Parathyroid adenoma (tissue), 2 donors: ENCODE results near the gene ANKRD55.

Experiments
- H2AFZ ChIP-seq: fragments of 300-600 bp; sonication (generic); one replicate; pipeline ENCODE4 v1.7.0; 2017; ENCODE audit warnings: antibody characterized with exemption, mild to moderate bottlenecking
- H3K27ac ChIP-seq: fragments of 300-600 bp; sonication (generic); one replicate; pipeline ENCODE4 v1.7.0; 2017
- H3K27me3 ChIP-seq: fragments of 300-600 bp; sonication (generic); one replicate; pipeline ENCODE4 v1.7.0; 2017; ENCODE audit warnings: low read length; ENCODE audit not compliant: control insufficient read depth, insufficient read depth
- H3K36me3 ChIP-seq: fragments of 300-600 bp; sonication (generic); one replicate; pipeline ENCODE4 v1.7.0; 2017; ENCODE audit warnings: low read length; ENCODE audit not compliant: control insufficient read depth, insufficient read depth
- H3K4me1 ChIP-seq: fragments of 300-600 bp; sonication (generic); one replicate; pipeline ENCODE4 v1.7.0; 2017; ENCODE audit warnings: control low read depth
- H3K4me2 ChIP-seq: fragments of 300-600 bp; sonication (generic); one replicate; pipeline ENCODE4 v1.7.0; 2017; ENCODE audit warnings: low read length
- H3K4me3 ChIP-seq: fragments of 300-600 bp; sonication (generic); one replicate; pipeline ENCODE4 v1.7.0; 2017; ENCODE audit warnings: low read depth, low read length
- H3K79me2 ChIP-seq: fragments of 300-600 bp; sonication (generic); one replicate; pipeline ENCODE4 v1.7.0; 2017; ENCODE audit warnings: control low read depth
- H3K9ac ChIP-seq: fragments of 300-600 bp; sonication (generic); one replicate; pipeline ENCODE4 v1.7.0; 2017; ENCODE audit warnings: mild to moderate bottlenecking
- H3K9me3 ChIP-seq: fragments of 300-600 bp; sonication (generic); one replicate; pipeline ENCODE4 v1.7.0; 2017; ENCODE audit warnings: low read length; ENCODE audit not compliant: control insufficient read depth
- TF ChIP-seq, protein P1 (sequence below): fragments of 300-600 bp; sonication (generic); IDR thresholded peaks from one replicate; pipeline ENCODE4 v1.7.0; 2017; ENCODE audit warnings: antibody characterized with exemption, mild to moderate bottlenecking
- donor health status: primary hyperparathyroidism.

Gene ANKRD55

DNA sequence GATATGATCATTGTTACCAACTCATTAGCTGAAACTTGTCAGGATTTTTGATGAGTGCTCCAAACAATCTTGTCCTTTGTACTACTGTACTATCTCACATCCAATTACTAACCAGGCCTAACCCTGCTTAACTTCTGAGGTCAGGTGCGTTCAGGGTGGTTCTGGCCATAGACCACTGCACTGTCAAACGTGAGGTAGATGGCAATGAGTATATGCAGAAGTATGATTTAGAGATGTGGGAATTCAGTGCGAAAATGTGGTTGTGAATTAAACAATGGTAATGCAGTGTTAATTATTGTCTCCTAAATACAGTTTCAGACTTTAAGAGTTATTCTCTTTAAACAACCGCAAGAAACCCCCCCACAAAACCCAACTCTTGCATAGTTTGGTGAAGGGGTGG is 86.5 kb downstream of the ANKRD55 start:
- H2AFZ ChIP-seq = no peak overlapping the region
- H3K79me2 ChIP-seq = no peaks in the 10 kb centered on the region
- no peak overlapping the region for H3K4me3 ChIP-seq
- H3K36me3 ChIP-seq = no peaks in the 10 kb centered on the region
- peaks cover 24% of the 10 kb centered on the region for H3K4me1 ChIP-seq
- H3K9ac ChIP-seq = no peak overlapping the region
- H3K27ac ChIP-seq = no peak overlapping the region
- H3K27me3 ChIP-seq = no peaks in the 10 kb centered on the region
- no peaks in the 10 kb centered on the region for H3K9me3 ChIP-seq
- TF ChIP-seq, protein P1, sequence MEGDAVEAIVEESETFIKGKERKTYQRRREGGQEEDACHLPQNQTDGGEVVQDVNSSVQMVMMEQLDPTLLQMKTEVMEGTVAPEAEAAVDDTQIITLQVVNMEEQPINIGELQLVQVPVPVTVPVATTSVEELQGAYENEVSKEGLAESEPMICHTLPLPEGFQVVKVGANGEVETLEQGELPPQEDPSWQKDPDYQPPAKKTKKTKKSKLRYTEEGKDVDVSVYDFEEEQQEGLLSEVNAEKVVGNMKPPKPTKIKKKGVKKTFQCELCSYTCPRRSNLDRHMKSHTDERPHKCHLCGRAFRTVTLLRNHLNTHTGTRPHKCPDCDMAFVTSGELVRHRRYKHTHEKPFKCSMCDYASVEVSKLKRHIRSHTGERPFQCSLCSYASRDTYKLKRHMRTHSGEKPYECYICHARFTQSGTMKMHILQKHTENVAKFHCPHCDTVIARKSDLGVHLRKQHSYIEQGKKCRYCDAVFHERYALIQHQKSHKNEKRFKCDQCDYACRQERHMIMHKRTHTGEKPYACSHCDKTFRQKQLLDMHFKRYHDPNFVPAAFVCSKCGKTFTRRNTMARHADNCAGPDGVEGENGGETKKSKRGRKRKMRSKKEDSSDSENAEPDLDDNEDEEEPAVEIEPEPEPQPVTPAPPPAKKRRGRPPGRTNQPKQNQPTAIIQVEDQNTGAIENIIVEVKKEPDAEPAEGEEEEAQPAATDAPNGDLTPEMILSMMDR = no peak
- no peak overlapping the region for H3K4me2 ChIP-seq

DNA sequence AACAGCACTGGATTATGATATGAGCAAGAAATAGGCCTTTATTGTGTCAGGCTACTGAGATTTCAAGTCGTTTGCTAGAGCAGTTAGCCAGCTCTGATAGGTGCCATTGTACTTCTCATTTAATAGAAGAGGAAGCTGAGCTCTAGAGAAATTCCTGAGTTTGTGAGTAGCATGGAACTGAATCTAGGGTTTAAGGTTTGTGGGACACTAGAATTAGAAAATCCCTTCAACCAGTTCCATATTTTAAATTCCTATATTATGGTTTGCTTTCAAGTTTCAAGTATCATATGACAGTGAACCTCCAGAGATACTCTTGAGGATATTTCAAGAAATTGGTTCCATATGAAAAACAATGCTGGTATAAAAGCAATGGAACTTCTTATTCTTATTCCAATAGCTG is 87.6 kb downstream of the ANKRD55 start:
- TF ChIP-seq, protein P1 = no peak
- no peak overlapping the region for H3K4me3 ChIP-seq

DNA sequence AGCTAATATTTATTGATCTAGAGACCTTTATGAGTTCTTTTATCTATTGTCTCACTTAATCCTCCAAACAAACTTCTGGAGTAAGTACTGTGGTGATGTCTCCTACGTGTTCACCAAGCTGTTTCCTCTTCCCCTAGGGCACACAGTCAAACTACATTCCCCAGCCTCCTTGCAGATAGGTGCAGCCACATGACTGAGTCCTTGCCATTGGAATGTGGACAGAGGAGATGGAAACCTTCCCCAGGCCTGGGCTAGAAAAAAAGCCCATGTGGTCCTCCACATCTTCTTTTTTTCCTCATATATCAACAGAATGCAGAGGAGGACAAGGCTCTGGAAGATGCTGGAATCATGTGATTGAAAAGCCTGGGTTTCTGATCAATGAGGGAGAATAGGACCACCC is 88.0 kb downstream of the ANKRD55 start:
- Histone ChIP-seq H3K27me3 (no peaks in the 10 kb centered on the region), H3K4me2 (no peak overlapping the region), H3K36me3 (no peaks in the 10 kb centered on the region), H3K4me3 (no peak overlapping the region), H3K4me1 (peaks cover 24% of the 10 kb centered on the region), H3K9ac (no peak overlapping the region), H3K9me3 (no peaks in the 10 kb centered on the region), H3K79me2 (no peaks in the 10 kb centered on the region), H3K27ac (no peak overlapping the region), H2AFZ (peak overlapping the region; percentile 1)
- TF ChIP-seq, protein P1 = no peak

More for the DNA sequence above, 87.6 kb downstream of the ANKRD55 start:
- Histone ChIP-seq H3K36me3 (no peaks in the 10 kb centered on the region), H3K9me3 (no peaks in the 10 kb centered on the region), H2AFZ (no peak overlapping the region), H3K79me2 (no peaks in the 10 kb centered on the region), H3K9ac (no peak overlapping the region), H3K4me1 (peaks cover 24% of the 10 kb centered on the region), H3K27ac (no peak overlapping the region), H3K27me3 (no peaks in the 10 kb centered on the region), H3K4me2 (no peak overlapping the region)

DNA sequence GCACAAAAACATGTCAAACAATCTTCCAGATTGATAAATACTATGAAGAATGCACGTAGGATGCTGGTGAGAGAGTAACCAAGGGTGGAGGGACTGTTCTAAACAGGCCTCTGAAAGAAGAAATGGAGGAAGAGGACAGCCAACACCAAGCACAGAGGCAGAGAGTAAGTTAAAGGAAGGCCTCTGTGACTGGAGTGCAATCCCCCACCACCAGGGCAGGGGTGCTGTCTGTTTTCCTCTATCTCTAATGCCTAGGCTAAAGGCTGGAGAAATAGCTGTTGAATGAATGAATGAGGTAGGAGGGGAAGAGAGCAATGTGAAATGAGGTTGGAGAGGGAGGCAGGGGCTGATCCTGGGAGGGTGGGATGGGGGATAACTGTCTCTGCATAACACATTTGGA is 88.9 kb downstream of the ANKRD55 start:
- Histone ChIP-seq H3K79me2 (no peaks in the 10 kb centered on the region), H3K4me2 (no peak overlapping the region), H3K27ac (peak overlapping the region; percentile 75), H3K36me3 (no peaks in the 10 kb centered on the region), H2AFZ (peak overlapping the region; percentile 71), H3K4me1 (peaks cover 24% of the 10 kb centered on the region), H3K27me3 (no peaks in the 10 kb centered on the region), H3K9ac (no peak overlapping the region), H3K9me3 (no peaks in the 10 kb centered on the region), H3K4me3 (no peak overlapping the region)
- TF ChIP-seq, protein P1 = no peak

DNA sequence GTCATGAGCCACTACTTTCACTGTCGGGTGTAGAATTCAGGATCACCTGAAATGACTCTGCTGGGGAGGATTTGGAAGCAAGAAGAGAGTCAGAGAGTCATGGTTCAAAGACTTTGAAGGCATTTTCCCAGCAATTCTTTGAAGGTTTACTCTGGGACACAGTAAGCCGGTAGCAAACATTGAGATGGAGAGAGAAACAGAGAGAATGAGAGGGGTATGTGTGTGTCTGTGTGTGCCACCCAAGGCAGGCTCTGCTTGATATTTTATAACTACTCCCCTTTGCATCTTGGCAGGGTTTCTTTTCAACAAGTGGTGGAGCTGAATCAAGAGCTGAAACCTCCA is 89.8 kb downstream of the ANKRD55 start:
- TF ChIP-seq, protein P1 = no peak
- peaks cover 24% of the 10 kb centered on the region for H3K4me1 ChIP-seq
- H3K27me3 ChIP-seq = no peaks in the 10 kb centered on the region
- H3K79me2 ChIP-seq = no peaks in the 10 kb centered on the region
- peak overlapping the region; percentile 75 for H3K27ac ChIP-seq
- H3K4me3 ChIP-seq = no peak overlapping the region
- H3K36me3 ChIP-seq = no peaks in the 10 kb centered on the region
- H2AFZ ChIP-seq = peak overlapping the region; percentile 71
- H3K4me2 ChIP-seq = peak overlapping the region; percentile 11
- no peaks in the 10 kb centered on the region for H3K9me3 ChIP-seq
- H3K9ac ChIP-seq = no peak overlapping the region
